Measurements from ENCODE around the gene LRRC38.
"Not testable (repeated sequence)": the region's sequence is repeated elsewhere in the genome, so short reads cannot be mapped to it uniquely, and the experiment has no call there.

Gene LRRC38

DNA sequence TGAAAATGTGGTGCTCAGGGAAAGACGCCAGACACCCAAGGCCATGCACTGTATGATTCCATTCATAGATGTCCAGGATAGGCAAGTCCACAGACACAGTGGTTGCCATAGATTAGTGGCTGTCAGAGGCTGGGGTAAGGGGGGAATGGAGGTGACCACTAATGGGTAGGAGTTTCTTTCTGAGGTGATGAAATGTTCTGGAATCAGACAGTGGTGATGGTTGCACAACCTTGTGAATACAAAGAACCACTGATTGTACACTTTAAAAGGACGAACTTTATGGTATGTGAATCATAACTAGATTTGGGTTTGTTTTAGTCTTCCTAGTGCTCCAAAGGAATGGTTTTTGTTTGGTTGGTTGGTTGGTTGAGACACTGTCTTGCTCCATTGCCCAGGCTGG, 51.8 kb downstream of the LRRC38 start:
- DNase-seq (ENCODE audit: low spot score) = no peak

DNA sequence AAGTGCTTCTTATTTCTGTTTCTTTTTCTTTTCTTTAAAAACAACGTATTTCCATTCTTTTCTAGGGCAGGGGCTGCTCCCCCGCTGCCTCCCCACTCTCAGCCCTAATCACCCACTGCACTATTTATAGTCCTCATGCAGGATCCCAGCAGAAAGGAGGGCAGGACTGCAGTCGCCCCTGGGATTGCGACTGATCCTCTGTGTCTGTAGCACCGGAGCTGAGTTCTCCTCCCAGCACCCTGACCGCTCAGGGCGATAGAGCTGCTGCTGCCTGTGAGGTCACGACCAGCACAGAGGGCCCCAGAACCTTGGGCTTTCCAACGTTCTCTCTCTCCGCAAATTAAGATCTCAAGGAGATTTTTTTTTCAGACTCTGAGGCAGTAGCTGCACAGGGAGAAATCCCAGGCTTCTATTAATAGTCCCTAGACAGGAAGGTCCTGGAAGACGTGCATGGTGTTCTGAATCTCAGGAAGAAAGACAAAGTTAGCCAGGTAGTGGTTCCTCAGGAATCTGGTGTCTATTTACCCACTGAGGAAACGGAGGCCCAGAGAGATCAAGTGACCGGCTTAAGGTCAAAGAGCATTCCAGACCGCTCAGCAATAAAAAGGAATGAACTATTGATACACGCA, 56.8 kb downstream of the LRRC38 start:
- no peak for DNase-seq (ENCODE audit: low spot score)

- DNase-seq (ENCODE audit: low spot score) = no peak
Measured at GRCh38 chr1:13451399-13451965, 62.3 kb downstream of the LRRC38 start.

DNA sequence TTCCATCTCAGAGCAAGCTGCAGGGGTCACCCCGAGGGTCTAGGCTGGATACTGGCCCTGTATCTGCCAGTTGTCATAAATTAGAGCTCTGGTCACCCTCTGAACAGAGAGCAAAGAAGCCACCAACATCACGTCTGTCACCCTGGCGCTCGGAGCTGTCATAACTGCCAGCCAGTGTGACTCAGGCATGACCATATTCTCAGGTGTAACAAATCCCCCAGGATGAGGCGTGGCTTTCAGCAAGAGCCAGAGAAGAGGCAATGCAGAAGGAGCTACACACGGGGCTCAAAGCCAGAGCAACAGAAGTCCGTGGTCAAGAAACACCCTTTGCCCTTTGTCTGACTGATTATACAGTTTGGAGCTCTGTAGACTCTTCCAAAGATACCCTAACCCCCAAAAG, 63.6 kb downstream of the LRRC38 start:
- DNase-seq (ENCODE audit: low spot score) = no peak

DNA sequence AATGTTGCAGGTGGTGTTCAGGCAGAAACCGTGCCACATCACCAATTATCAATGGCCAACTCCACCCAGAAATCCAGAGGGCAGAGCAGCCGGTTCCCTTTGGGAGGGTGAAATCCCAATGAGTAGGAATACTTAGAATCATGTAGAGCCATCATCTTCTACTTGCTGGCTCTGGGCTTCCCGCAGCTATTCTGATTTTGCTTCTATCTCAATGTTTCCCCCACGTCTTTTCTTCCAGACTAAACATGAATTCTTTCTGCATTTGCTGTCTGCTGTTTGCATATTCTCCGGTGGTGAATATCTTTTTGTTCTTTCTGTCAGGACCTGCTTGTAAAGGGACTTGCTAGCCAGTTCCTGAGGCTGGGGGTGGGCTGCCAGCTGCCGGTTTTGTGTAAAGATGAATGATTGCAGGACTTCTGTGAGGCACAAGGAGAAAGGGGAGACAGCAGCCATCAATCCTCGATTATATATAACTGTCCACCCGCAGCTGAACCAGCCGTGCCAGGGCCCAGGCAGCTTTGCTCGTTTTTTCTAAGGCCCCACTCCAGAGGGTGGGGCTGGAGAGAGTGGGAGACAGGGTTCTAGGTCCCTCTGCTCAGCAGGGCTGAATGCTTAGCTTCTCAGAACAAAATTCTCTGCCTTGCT, 70.3 kb downstream of the LRRC38 start:
- DNase-seq (ENCODE audit: low spot score) = no peak

DNA sequence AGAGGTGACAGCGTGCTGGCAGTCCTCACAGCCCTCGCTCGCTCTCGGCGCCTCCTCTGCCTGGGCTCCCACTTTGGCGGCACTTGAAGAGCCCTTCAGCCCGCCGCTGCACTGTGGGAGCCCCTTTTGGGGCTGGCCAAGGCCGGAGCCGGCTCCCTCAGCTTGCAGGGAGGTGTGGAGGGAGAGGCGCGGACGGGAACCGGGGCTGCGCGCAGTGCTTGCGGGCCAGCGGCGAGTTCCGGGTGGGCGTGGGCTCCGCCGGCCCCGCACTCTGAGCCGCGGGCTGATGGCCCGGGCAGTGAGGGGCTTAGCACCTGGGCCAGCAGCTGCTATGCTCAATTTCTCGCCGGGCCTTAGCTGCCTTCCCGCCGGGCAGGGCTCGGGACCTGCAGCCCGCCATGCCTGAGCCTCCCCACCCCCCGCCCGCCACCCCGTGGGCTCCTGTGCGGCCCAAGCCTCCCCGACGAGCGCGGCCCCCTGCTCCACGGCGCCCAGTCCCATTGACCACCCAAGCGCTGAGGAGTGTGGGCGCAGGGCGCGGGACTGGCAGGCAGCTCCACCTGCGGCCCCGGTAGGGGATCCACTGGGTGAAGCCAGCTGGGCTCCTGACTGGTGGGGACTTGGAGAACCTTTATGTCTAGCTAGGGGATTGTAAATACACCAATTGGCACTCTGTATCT, 74.6 kb downstream of the LRRC38 start:
- DNase-seq (ENCODE audit: low spot score) = not testable (repeated sequence)

DNA sequence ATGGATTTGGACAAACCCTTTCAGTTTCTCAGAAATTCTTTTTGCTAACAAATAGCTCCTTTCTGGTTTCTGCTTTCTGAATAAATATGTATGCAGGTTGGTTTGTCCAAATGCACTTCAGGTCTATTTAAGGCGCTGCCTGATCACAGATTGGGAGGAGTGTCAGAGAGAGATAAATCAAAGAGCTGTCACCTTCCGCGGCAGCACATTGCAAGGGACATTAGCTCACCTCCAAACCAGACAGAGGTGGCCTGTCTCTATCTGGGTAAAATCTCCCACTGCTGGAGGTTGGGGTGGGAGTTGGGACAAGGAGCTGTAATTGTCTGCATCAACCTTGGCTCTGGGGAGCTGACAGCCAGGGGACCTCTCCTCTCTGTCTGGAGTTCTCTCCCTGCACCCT, 78.3 kb downstream of the LRRC38 start:
- no peak for DNase-seq (ENCODE audit: low spot score)

DNA sequence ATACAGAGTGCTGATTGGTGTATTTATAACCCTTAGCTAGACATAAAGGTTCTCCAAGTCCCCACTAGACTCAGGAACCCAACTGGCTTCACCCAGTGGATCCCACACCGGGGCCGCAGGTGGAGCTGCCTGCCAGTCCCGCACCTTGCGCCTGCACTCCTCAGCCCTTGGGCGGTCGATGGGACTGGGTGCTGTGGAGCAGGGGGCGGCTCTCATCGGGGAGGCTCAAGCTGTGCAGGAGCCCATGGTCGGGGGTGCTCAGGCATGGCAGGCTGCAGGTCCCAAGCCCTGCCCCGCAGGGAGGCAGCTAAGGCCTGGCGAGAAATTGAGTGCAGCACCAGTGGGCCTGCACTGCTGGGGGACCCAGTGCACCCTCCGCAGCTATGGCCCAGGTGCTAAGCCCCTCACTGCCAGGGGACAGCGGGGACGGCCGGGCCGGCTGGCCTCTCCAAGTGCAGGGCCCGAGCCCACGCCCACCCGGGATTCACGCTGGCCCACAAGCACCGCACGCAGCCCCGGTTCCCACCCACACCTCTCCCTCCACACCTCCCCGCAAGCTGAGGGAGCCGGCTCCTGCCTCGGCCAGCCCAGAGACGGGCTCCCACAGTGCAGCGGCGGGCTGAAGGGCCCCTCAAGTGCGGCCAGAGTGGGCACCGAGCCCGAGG, 80.0 kb downstream of the LRRC38 start:
- not testable (repeated sequence) for DNase-seq (ENCODE audit: low spot score)

DNA sequence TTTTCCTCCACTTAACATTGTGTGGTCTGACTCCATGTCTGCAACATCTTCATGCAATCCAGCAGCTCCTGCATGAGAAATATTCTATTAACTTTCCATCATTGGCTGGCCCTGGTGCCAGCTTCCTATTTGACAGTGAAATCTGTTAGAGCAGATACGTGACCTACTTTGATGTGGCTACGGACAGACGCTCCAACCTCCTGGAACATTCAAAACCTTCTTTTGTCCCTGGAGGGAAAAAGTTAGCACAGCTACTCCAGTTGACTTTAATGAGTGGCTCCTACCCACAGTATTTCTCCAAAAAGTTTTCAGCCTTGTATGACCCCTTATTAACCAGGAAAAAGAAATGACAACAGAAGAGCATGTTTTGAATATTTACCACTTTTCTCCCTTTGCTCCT, 81.6 kb downstream of the LRRC38 start:
- no peak for DNase-seq (ENCODE audit: low spot score)

GRCh38 chr1:13430495-13430894, 83.3 kb downstream of the LRRC38 start:
- DNase-seq (ENCODE audit: low spot score) = no peak

All from NAMALWA (cell line).